Central memory CD8-positive, alpha-beta T cell (primary cell): Measurements from ENCODE around the gene CEP41.

Experiments
- ATAC-seq: fragments of 150-1000 bp; cut with Tn5 transposase; replicated peaks from 2 replicates; pipeline ENCODE4 v1.10.0; 2022; ENCODE audit warnings: mild to moderate bottlenecking, moderate FRiP score, moderate number of reproducible peaks; ENCODE audit not compliant: poor library complexity, severe bottlenecking; ENCODE audit errors: extremely low read depth
- DNase-seq, 2 donors: peaks; one replicate each; pipeline ENCODE4 v3.0.0; 2021; ENCODE audit warnings: low spot score in 2 of 2
- H3K27ac Mint-ChIP-seq: one replicate; pipeline ENCODE4 v1.8.0; 2022; ENCODE audit warnings: low read depth, mild to moderate bottlenecking, moderate library complexity, mixed read lengths
- H3K27me3 Mint-ChIP-seq: one replicate; pipeline ENCODE4 v1.8.0; 2022; ENCODE audit warnings: mixed read lengths
- H3K36me3 Mint-ChIP-seq: one replicate; pipeline ENCODE4 v1.8.0; 2022; ENCODE audit warnings: mild to moderate bottlenecking, moderate library complexity, mixed read lengths; ENCODE audit not compliant: insufficient read depth
- H3K4me1 Mint-ChIP-seq: one replicate; pipeline ENCODE4 v1.8.0; 2022; ENCODE audit warnings: mixed read lengths
- H3K4me3 Mint-ChIP-seq: one replicate; pipeline ENCODE4 v1.8.0; 2022; ENCODE audit warnings: mild to moderate bottlenecking, moderate library complexity, mixed read lengths
- H3K9me3 Mint-ChIP-seq: one replicate; pipeline ENCODE4 v1.8.0; 2022; ENCODE audit warnings: mixed read lengths

CEP41 gene

DNA sequence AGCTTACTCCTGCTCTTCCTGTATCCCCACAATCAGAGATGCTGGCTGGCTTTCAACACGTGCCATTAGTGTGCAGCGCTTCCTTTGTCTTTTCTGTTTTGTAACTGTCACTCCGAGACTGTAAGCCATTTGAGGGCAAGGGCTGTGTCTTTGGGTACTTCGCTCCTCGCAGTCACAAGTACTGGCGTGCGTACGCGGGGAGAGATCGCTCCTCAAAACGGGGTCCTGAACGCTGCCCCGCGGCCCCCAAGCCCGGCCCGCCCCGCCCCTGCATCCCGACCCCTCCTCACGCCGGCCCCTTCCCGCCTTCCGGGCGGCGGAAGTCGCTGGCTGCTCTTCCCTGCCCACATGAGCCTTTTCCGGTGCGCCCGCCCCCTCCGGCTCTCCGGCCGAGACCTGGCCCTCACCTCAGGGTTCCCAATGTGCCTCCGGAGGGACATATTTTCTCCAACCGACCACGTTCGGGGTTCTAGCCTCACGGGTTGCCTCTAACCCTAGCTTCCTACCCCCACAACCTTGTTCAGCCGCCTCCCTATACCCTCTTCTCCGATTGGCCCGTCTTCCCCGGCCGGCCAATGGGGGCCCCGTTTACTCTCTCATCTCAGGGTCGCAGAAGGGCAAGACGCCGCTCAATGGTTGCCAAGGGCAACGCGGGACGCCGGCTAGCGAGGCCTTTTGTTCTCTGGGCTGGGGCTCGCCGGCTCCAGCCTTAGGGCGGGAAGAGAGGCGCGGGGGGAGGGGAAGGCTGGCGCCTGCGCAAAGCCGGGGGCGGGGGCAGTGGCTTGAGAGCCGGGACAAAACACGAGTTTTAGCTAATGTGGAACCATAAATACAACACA, at the start of gene CEP41:
Gene CEP41, minus strand, starts transcription at position 490 of the 839 bp plus-strand sequence. Its CDS starts 50 bp downstream, at position 440.
- Mint-ChIP-seq H3K36me3 (peaks cover 6% of the 10 kb centered on the region), H3K4me1 (peaks cover 9% of the 10 kb centered on the region), H3K27ac (peak within 1 kb of the TSS; percentile 96), H3K9me3 (no peaks in the 10 kb centered on the region), H3K27me3 (no peaks in the 10 kb centered on the region), H3K4me3 (peak within 1 kb of the TSS; percentile 99)
- peak; percentile 79 to 87 for DNase-seq
- peak; percentile 99 for ATAC-seq

DNA sequence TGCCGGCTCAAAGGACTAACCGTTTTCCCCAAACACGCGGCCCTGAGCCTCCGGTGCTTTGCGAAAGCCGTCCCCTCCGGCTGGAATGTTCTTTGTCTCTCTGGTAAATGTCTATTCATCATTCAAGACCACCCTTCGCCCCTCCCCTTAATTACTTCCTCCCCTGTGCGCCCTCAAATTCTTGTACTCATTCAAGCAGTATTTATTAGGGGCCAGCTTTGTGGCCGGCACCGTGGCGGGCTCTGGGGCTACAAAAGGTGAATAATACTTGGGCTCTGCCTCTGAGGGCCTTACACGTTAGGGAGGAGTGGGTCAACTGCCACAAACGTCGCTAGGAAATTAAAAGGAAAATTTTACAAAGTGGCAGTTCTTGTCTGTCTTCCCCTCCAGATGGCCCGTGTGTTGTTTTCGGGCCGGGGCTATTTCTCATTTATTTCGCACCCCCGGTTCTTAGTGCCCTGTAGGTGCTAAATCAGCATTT, 49.5 kb upstream of the CEP41 start:
- ATAC-seq, result no peak
- H3K27ac Mint-ChIP-seq, result no peak overlapping the region
- H3K27me3 Mint-ChIP-seq, result peaks cover 81% of the 10 kb centered on the region
- peaks cover 22% of the 10 kb centered on the region for H3K4me1 Mint-ChIP-seq
- peaks cover 4% of the 10 kb centered on the region for H3K36me3 Mint-ChIP-seq
- H3K9me3 Mint-ChIP-seq, result no peaks in the 10 kb centered on the region
- DNase-seq, result no peak
- no peak overlapping the region for H3K4me3 Mint-ChIP-seq

GRCh38 chr7:130489140-130489983, 48.5 kb upstream of the CEP41 start:
- Mint-ChIP-seq H3K27me3 (peaks cover 81% of the 10 kb centered on the region), H3K9me3 (no peaks in the 10 kb centered on the region), H3K4me1 (peaks cover 28% of the 10 kb centered on the region), H3K36me3 (peaks cover 6% of the 10 kb centered on the region), H3K27ac (no peak overlapping the region), H3K4me3 (no peak overlapping the region)
- no peak for DNase-seq
- ATAC-seq, result no peak

- Mint-ChIP-seq H3K9me3 (no peaks in the 10 kb centered on the region), H3K4me1 (peaks cover 28% of the 10 kb centered on the region), H3K36me3 (peaks cover 6% of the 10 kb centered on the region), H3K27ac (no peak overlapping the region), H3K27me3 (peaks cover 81% of the 10 kb centered on the region), H3K4me3 (no peak overlapping the region)
- ATAC-seq, result no peak
- no peak for DNase-seq
Observed at GRCh38 chr7:130488392-130489139, 47.8 kb upstream of the CEP41 start.

GRCh38 chr7:130486954-130487436, 46.2 kb upstream of the CEP41 start:
- H3K4me1 Mint-ChIP-seq, result peaks cover 23% of the 10 kb centered on the region
- H3K27me3 Mint-ChIP-seq, result peaks cover 82% of the 10 kb centered on the region
- no peaks in the 10 kb centered on the region for H3K9me3 Mint-ChIP-seq
- no peak overlapping the region for H3K27ac Mint-ChIP-seq
- H3K4me3 Mint-ChIP-seq, result peak overlapping the region; percentile 85
- peaks cover 6% of the 10 kb centered on the region for H3K36me3 Mint-ChIP-seq
- DNase-seq, result no peak
- no peak for ATAC-seq

DNA sequence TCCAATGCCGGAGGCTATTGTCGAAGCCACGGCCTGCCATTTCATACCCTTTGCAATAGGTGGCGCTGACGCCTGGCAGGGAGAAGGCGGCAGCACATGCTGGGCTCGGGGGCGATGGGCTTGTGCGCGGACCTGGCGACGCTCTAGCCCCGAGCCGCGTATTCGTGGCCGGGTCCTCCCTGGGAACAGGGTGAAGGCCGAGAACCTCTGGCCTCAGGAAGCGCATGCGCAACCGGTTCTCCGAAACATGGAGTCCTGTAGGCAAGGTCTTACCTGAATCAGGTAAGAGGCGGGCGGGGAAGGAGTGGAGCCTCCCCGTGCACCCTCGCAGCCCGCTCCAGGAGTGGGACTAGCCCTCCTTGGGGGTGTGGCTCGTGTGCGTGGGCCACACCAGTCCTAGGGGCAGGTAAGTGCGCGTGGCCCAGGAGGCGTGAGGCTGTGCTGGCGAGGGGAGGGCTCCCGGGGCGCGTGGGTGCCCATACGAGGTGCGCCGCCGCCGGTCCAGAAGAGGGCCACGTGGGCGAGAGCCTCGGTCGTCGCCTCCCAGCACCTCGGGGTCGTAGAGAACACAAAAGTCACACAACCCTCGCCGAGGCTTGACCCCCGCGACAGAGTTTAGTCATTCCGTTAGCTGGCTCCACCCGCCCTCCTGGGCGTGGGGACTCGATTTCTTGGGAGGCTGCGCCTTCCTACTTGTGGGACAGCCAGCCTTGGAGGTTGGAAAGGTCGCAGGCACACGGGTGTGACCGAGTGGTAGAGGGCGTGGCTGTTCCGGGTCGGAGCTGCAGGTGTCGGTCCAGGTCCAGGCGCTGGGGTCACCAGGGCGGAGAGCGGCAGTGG, 45.5 kb upstream of the CEP41 start:
- peaks cover 5% of the 10 kb centered on the region for H3K36me3 Mint-ChIP-seq
- ATAC-seq (peak; percentile 69), DNase-seq (peak; percentile 26 to 27)
- H3K4me3 Mint-ChIP-seq, result peak overlapping the region; percentile 85
- H3K27me3 Mint-ChIP-seq, result peaks cover 88% of the 10 kb centered on the region
- peaks cover 23% of the 10 kb centered on the region for H3K4me1 Mint-ChIP-seq
- no peak overlapping the region for H3K27ac Mint-ChIP-seq
- no peaks in the 10 kb centered on the region for H3K9me3 Mint-ChIP-seq

- peak overlapping the region; percentile 85 for H3K4me3 Mint-ChIP-seq
- H3K27ac Mint-ChIP-seq, result no peak overlapping the region
- DNase-seq (no peak), ATAC-seq (no peak)
- H3K27me3 Mint-ChIP-seq, result peaks cover 87% of the 10 kb centered on the region
- no peaks in the 10 kb centered on the region for H3K9me3 Mint-ChIP-seq
- H3K36me3 Mint-ChIP-seq, result peaks cover 4% of the 10 kb centered on the region
- H3K4me1 Mint-ChIP-seq, result peaks cover 23% of the 10 kb centered on the region
Observed at GRCh38 chr7:130485734-130486113, 44.9 kb upstream of the CEP41 start.

- peaks cover 23% of the 10 kb centered on the region for H3K4me1 Mint-ChIP-seq
- H3K9me3 Mint-ChIP-seq, result no peaks in the 10 kb centered on the region
- peaks cover 4% of the 10 kb centered on the region for H3K36me3 Mint-ChIP-seq
- no peak overlapping the region for H3K27ac Mint-ChIP-seq
- ATAC-seq (no peak), DNase-seq (no peak)
- peaks cover 89% of the 10 kb centered on the region for H3K27me3 Mint-ChIP-seq
- H3K4me3 Mint-ChIP-seq, result no peak overlapping the region
Observed at GRCh38 chr7:130483031-130483430, 42.2 kb upstream of the CEP41 start.

GRCh38 chr7:130481898-130482297, 41.1 kb upstream of the CEP41 start:
- peaks cover 22% of the 10 kb centered on the region for H3K4me1 Mint-ChIP-seq
- H3K9me3 Mint-ChIP-seq, result no peaks in the 10 kb centered on the region
- peaks cover 90% of the 10 kb centered on the region for H3K27me3 Mint-ChIP-seq
- peaks cover 4% of the 10 kb centered on the region for H3K36me3 Mint-ChIP-seq
- no peak for ATAC-seq
- H3K27ac Mint-ChIP-seq, result no peak overlapping the region
- no peak overlapping the region for H3K4me3 Mint-ChIP-seq
- DNase-seq, result no peak

GRCh38 chr7:130479716-130480400, 39.0 kb upstream of the CEP41 start:
- H3K4me3 Mint-ChIP-seq, result no peak overlapping the region
- no peak overlapping the region for H3K27ac Mint-ChIP-seq
- no peak for DNase-seq
- no peaks in the 10 kb centered on the region for H3K36me3 Mint-ChIP-seq
- no peaks in the 10 kb centered on the region for H3K9me3 Mint-ChIP-seq
- peaks cover 89% of the 10 kb centered on the region for H3K27me3 Mint-ChIP-seq
- peaks cover 1% of the 10 kb centered on the region for H3K4me1 Mint-ChIP-seq
- ATAC-seq, result no peak

GRCh38 chr7:130478991-130479390, 38.2 kb upstream of the CEP41 start:
- Mint-ChIP-seq H3K36me3 (no peaks in the 10 kb centered on the region), H3K4me1 (no peaks in the 10 kb centered on the region)

More at GRCh38 chr7:130478991-130479390, 38.2 kb upstream of the CEP41 start:
- DNase-seq, result no peak
- peaks cover 88% of the 10 kb centered on the region for H3K27me3 Mint-ChIP-seq
- H3K9me3 Mint-ChIP-seq, result no peaks in the 10 kb centered on the region
- no peak overlapping the region for H3K27ac Mint-ChIP-seq
- H3K4me3 Mint-ChIP-seq, result no peak overlapping the region
- ATAC-seq, result no peak
